Measurements from ENCODE around the gene KNL1. TPM values are rescaled to one million over a fixed set of nuclear protein-coding genes. Genes with fewer than 3 reads are reported as not detected.

KNL1 gene
- total and polyA plus RNA-seq, 2 donors (not counting 3 experiments of a cell fraction or from before 2014, with no cell fraction given) = 4.0 to 31.8 TPM

GRCh38 chr15:40558952-40559742 is 34.9 kb upstream of the KNL1 start:
- no peaks in the 10 kb centered on the region for H3K36me3 ChIP-seq (ENCODE audit: control insufficient read depth in 2 of 2, extremely low read depth in 1 of 2, insufficient read depth in 2 of 2, low read length in 2 of 2)
- H3K79me2 ChIP-seq (ENCODE audit: control insufficient read depth, insufficient read depth, low read length) = peaks cover 2% of the 10 kb centered on the region
- H2AFZ ChIP-seq (ENCODE audit: low read depth, low read length) = no peak overlapping the region
- dilution Hi-C loops (cut with MboI; ENCODE audit: extremely low pct_ligation_motif_present, low sequenced_read_pairs) = no loop called here
- H3K27ac ChIP-seq (ENCODE audit: insufficient read depth, low read depth, low read length) = no peak overlapping the region
- no peaks in the 10 kb centered on the region for H3K9me1 ChIP-seq (replicated peaks; ENCODE audit: control insufficient read depth, extremely low read depth, insufficient read depth, low read length)
- no peak overlapping the region for H3K4me2 ChIP-seq (ENCODE audit: insufficient read depth, low read length)
- ChIA-PET POLR2A (no interaction called here), CTCF (interaction anchor here (1.0 kb wide), 1 partner anchor 10 kb away, joined by 4 read pairs; the partner anchor contains the start of gene RPUSD2)
- FAIRE-seq (no peak), DNase-seq (ENCODE audit: low read depth, low spot score) (no peak)
- no peak overlapping the region for H3K4me3 ChIP-seq (replicated peaks in 1 of 3; ENCODE audit: insufficient read depth in 1 of 3, low read depth in 1 of 3, low read length in 3 of 3)
- H3K4me1 ChIP-seq (ENCODE audit: control insufficient read depth, extremely low read depth, insufficient read depth, low read length) = peaks cover 2% of the 10 kb centered on the region
- intact Hi-C loops (cut with micrococcal nuclease) = no loop called here
- no TSS peak for BruUV-seq (replicated peaks)
- no peaks in the 10 kb centered on the region for H3K27me3 ChIP-seq (ENCODE audit: control insufficient read depth in 2 of 2, insufficient read depth in 2 of 2, low read length in 2 of 2)
- no peaks in the 10 kb centered on the region for H3K9me3 ChIP-seq (replicated peaks; ENCODE audit: control insufficient read depth, insufficient read depth, low read length)
- no peaks in the 10 kb centered on the region for H4K20me1 ChIP-seq (replicated peaks; ENCODE audit: control insufficient read depth, extremely low read depth, insufficient read depth, low read length)
- TF ChIP-seq JUN (IDR thresholded peaks at IDR 0.05; ENCODE audit: borderline replicate concordance, insufficient read depth, insufficient read length, low read depth) (no peak), MYC (IDR thresholded peaks at IDR 0.05; ENCODE audit: low read depth, low read length) (no peak), GATA2 (IDR thresholded peaks at IDR 0.05; ENCODE audit: insufficient read depth, insufficient read length, low read depth, low read length) (no peak)
- no peak overlapping the region for H3K9ac ChIP-seq (replicated peaks; ENCODE audit: extremely low read depth, insufficient read depth, low read length)

DNA sequence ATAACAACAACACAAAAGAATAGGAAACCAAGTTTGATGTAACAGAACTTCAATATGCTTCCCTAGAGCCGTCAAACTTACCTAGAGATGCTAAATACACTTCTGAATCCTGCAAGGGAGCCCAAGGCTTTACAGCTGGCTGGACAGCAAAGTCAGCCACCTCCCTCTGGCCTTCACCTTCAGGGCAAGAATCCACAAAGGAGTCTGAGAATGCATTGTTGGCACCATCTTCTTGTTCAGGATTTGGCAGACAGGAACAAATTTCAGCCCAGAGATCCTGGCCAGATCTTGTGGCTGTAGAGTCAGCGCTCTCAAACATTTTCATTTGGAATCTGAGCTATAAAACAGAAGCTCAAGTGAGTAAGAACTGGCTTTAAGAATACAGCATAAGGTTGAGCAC is 31.4 kb upstream of the KNL1 start:
- Histone ChIP-seq H3K27ac (ENCODE audit: insufficient read depth, low read depth, low read length) (no peak overlapping the region), H3K79me2 (ENCODE audit: control insufficient read depth, insufficient read depth, low read length) (peaks cover 7% of the 10 kb centered on the region), H4K20me1 (replicated peaks; ENCODE audit: control insufficient read depth, extremely low read depth, insufficient read depth, low read length) (no peaks in the 10 kb centered on the region), H3K9me3 (replicated peaks; ENCODE audit: control insufficient read depth, insufficient read depth, low read length) (no peaks in the 10 kb centered on the region), H3K4me3 (replicated peaks in 1 of 3; ENCODE audit: insufficient read depth in 1 of 3, low read depth in 1 of 3, low read length in 3 of 3) (no peak overlapping the region), H2AFZ (ENCODE audit: low read depth, low read length) (no peak overlapping the region), H3K4me2 (ENCODE audit: insufficient read depth, low read length) (no peak overlapping the region), H3K4me1 (ENCODE audit: control insufficient read depth, extremely low read depth, insufficient read depth, low read length) (peaks cover 8% of the 10 kb centered on the region), H3K9ac (replicated peaks; ENCODE audit: extremely low read depth, insufficient read depth, low read length) (no peak overlapping the region), H3K9me1 (replicated peaks; ENCODE audit: control insufficient read depth, extremely low read depth, insufficient read depth, low read length) (no peaks in the 10 kb centered on the region), H3K27me3 (ENCODE audit: control insufficient read depth in 2 of 2, insufficient read depth in 2 of 2, low read length in 2 of 2) (no peaks in the 10 kb centered on the region), H3K36me3 (ENCODE audit: control insufficient read depth in 2 of 2, extremely low read depth in 1 of 2, insufficient read depth in 2 of 2, low read length in 2 of 2) (no peaks in the 10 kb centered on the region)
- FAIRE-seq = no peak
- dilution Hi-C loops (cut with MboI; ENCODE audit: extremely low pct_ligation_motif_present, low sequenced_read_pairs) (no loop called here), intact Hi-C loops (cut with micrococcal nuclease) (loop anchor here (10.0 kb wide), 1 partner anchor 332 kb away; the partner anchor contains the start of gene VPS18)
- TF ChIP-seq JUN (IDR thresholded peaks at IDR 0.05; ENCODE audit: borderline replicate concordance, insufficient read depth, insufficient read length, low read depth) = no peak
- ChIA-PET POLR2A (no interaction called here), CTCF (interaction anchor here (1.9 kb wide), 1 partner anchor 43 kb away, joined by 5 read pairs; no protein-coding TSS in a partner anchor)
- BruUV-seq (replicated peaks) = no TSS peak
- no peak for DNase-seq (ENCODE audit: low read depth, low spot score)

Measured in endothelial cell of umbilical vein (primary cell).